Glomerular endothelial cell (primary cell): Measurements from ENCODE around the gene BOD1L1. TPM values are rescaled to one million over a fixed set of nuclear protein-coding genes. Genes with fewer than 3 reads are reported as not detected.

Experiments
- DNase-seq: peaks from one replicate; pipeline ENCODE4 v3.0.0-alpha.2; 2011; ENCODE audit warnings: low read depth, low spot score; ENCODE audit errors: extremely low read depth
- total RNA-seq: library from RNA; depleted of rRNA; stranded (reverse); fragments of >200 nt; gene quantifications from 2 replicates; pipeline ENCODE4 v1.2.3, GENCODE V29; 2015

Gene BOD1L1
- total RNA-seq, 1 donor from 2014 or later: 36.6 TPM

DNA sequence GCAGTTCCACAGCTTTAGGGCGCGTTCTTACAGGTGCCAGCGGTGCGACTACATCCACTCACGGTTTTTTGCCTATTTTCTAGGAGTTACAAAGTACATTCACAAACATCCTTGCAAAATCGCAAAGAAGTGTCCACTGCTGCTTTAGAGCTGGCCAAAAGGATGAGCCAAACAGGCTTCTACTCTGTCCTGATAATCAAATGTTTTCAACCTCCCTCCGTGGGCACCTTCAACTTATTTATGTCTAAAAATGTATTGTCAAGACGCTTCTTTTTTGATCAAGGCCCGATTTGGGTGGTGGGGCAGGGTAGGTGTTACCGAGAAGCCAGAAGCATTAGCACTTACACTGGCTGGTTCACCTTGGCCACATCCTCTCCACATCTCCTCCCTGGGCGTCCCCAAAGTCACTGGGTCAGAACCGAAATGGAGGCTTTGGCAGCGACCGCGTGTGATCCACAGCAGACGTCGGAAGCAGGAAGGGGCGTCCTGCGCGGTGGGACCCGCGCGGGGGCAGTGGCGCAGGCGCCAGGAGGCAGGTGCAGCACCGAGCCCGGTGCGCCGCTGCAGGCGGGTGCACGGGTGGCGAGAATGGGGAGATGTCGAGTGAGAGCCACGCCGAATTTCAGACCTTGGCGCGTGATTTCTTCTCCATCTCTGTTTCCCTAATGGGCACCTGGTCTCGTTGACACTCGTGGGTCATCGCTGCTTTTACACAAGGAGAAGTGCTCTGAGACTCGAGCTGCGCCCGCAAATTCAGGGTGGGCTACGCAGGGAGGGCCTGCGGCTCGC lies 100.1 kb downstream of the BOD1L1 start:
- no peak for DNase-seq

DNA sequence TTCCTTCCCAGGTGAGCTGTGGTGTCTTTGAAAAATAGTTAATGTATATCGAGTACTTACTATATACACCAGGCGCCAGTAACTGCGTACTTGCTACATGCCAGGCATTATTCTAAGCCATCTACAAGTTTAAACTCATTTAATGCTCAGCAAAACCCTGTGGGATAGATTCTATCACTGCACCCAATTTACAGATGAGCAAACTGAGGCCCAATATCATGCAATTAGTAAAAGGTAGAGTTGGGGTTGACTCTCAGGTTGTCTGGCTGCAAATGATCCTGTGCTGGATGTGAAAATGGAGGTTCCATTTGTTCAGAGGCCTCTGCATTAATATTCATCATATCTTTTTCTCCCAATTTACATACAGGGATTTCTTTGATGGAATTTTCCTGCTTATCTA lies 100.9 kb downstream of the BOD1L1 start:
- no peak for DNase-seq

DNA sequence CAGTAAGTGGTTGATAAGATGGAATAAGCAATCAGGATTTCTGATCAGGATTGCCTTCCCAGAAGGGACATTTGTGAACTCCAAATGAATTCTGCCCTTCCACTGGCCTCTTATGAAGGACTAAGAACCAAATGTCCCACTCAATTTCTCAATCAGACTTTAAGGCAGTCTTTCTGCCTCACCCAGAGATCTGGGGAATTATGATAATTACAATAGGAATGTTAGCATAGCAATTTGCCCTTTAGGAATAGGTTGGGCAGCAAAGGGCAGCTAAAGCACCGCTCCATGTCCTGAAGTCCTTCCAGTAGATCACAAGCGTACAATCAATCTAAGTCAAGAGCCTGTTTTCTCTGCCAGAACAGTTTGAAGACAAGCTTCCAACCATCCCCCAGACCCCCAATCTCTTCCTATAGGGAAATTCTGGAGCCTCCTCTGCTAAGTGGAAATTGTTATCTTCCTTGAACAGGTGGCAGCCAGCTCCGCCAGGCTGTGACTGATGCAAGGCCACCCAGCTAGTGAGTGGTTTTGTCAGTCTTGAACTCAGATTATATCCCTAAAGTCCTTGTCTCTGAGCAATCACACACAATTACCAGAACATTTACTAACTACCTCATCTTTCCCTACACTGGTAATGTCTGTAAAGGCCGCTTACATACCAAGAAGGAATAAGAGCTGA lies 101.8 kb downstream of the BOD1L1 start:
- DNase-seq: no peak

DNA sequence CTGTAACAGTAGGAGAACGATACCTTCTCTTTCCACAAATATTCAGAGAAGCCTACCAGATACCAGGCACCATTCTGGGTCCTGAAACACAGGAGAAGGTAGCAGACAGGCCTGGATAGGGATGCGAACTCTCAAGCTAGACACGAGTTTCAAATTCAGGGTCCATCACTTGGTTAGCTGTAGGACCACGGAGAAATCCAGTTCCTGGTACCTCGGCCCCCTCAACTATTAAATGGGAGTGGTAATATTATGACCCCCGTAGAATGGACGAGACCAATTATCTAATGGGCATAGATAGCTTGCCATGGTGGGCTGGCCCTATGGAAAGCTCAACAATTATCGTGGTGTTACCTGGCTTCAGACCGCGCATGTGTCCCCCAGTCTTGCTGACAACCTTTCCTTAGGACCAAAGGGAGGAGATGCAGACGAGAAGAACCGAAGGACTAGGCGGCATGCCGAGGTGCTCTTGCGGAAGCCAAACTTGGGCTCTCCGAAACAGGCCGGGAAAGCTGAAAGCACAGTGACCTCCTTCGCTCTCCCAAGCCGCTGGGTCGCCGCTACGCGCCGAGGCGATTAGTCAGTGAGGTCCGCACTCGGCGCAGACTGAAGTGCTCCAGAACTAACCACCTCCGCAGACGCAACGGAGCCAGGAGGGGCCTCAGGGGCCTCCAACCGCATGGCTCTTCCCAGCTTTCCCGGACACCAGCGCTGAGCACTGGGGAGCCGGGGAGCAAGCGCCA lies 102.9 kb downstream of the BOD1L1 start:
- no peak for DNase-seq

DNA sequence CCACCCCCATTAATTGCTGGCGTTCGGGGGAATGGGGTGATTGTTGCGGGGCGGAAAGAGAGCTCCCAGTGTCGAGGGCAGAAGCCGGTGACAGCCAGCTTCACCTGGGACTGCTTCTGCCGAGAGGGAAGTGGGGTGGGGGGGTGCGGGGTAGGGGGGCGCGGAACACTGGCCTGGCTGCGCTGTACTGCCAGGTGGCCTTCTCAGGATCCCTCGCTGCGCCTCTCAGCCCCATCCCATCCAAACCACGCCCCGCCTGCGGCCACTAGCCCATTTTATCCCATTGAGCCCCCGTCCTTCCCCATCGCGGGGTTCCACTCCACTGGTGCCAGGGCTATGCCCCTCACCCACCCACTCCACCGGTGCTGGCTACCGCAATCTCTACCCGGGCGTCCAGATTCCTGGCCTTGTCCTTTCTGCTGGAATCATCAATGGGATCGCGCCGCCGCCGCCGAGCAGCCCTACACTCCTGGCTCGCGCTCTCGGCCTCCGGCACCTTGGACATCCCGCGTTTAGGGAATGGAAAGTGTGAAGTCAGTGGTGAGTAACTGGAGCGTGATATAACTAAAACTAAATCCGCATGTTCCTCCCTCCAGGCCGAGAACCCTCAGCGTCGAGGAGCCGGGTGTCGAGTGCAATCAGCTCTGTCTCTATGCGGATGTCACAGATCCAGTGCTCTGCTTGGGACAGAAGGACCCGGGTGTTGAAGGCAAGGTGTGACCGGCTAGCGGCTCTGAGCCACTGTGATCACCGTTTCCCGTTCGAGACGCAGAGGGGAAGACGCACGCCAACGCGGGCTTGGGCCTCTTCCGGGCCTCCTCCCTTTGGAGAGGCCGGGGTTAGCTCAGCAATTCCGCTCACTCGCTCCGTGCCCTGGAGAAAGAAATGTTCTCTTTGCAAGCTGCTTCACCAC lies 103.7 kb downstream of the BOD1L1 start:
- DNase-seq: no peak

DNA sequence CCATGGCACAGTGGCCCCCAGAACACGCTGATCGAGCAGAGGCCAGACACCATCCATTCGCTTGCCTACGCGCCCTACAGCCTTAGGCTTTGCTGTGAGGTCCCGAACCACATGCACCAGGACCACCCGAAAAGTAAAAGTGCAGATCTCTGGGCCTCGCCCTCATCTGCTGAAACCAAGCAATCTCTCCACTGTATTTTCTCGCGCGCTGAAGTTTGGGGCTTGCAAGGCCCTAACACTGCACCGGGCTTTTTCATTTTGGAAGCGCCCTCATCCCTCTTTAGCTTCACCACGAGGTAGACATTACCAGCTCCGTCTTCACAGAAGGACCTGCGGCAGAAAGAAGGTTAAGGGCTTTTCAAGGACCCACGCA lies 104.4 kb downstream of the BOD1L1 start:
- no peak for DNase-seq

DNA sequence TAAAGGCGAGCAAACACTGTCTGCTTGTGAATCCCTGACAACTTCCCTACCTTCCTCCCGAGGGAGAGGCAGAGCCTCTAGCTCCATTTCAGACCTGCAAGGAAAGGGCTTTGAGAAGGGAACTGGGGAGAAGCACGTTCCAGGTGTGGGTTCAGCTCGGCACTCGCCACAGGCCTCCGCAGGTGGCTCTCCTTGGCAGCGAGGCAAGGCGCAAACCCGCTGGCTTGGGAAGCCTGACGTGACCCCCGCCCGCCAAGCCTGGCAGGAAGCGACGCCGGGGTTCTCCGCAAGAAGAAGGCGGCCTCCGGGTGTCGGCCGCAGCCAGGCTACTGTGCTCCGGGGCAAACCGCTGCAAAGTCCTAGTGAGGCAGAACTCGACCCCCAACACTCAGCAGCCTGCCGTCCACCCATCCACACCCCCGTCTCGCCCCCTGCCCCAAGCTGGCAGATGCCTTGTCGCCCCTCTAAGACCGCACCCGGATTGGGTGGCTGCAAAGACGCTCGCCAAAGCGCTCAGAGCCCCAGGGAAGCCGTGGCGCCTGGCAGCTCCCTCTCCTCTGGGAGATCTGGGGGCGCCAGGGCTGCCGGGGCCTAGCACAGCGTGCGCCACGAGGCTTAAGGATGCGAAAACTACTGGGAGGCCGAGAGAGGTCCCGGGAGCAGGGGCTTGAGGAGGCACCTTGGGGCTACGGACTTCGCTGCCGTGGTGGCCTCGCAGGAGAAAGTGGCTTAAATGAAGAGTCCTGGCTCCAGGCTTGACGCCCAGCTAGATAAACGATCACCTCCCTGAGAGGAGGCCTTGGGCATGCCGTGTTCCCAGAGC lies 105.0 kb downstream of the BOD1L1 start:
- no peak for DNase-seq

DNA sequence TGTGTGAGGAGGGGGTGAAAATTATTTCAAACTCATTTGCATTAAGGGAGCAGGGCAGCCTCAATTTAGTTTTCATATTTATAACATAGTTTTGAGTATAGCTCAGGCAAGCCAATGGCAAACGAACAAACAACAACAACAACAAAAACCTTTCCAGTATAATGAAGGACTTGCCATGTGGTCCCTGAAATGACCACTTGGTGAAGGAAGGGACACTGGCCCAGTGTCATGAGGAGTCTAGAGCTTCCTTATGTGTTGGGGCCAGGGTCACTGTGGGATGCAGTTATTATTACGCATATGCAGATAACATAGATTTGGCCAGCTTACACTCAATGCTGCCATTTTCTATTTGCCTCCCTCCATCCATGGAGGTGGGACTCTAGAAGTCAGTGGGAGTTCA lies 106.5 kb downstream of the BOD1L1 start:
- DNase-seq: no peak

Other genes with a start within 250 kb of the BOD1L1 start
- gene RAB28, start 143.4 kb downstream of the BOD1L1 start, total RNA-seq: 10.8 and 12.1 TPM in 2 replicates
- not detected in 2 replicates for gene NKX3-2, start 83.2 kb downstream of the BOD1L1 start, total RNA-seq